Cardiac muscle cell (in vitro differentiated cells and primary cell): Measurements from ENCODE around the gene FSCN2. TPM values are rescaled to one million over a fixed set of nuclear protein-coding genes. Genes with fewer than 3 reads are reported as not detected.

Source experiments
- DNase-seq, 2 donors: peaks; one replicate each; pipeline versions ENCODE4 v3.0.0 to v3.0.0-alpha.2; 2010 to 2017; ENCODE audit warnings: low read depth in 1 of 2, low spot score in 1 of 2
- H3K27ac ChIP-seq: fragments of 200-600 bp; sonication (generic); 2 replicates; pipeline ENCODE4 v1.5.1; 2016
- H3K27me3 ChIP-seq: fragments of 200-600 bp; sonication (generic); 2 replicates; pipeline ENCODE4 v1.6.0; 2016; ENCODE audit warnings: control low read depth
- H3K36me3 ChIP-seq: fragments of 200-600 bp; sonication (generic); 2 replicates; pipeline ENCODE4 v1.5.1; 2016; ENCODE audit warnings: control low read depth
- H3K4me1 ChIP-seq: fragments of 200-600 bp; sonication (generic); 2 replicates; pipeline ENCODE4 v1.8.1; 2017; ENCODE audit warnings: low read depth, mild to moderate bottlenecking, mixed run types
- H3K4me3 ChIP-seq: fragments of 200-600 bp; sonication (generic); 2 replicates; pipeline ENCODE4 v1.5.1; 2016; ENCODE audit warnings: mild to moderate bottlenecking
- H3K9me3 ChIP-seq: fragments of 200-600 bp; sonication (generic); 2 replicates; pipeline ENCODE4 v1.5.1; 2017; ENCODE audit warnings: low read depth, mild to moderate bottlenecking, control low read depth
- polyA plus RNA-seq: library from polyadenylated mRNA; unstranded; fragments of >200 nt; fragmentation: Nextera tagmentation; extraction: Ambion mirVana; gene quantifications from 2 replicates; pipeline ENCODE4 v1.2.1, GENCODE V29; 2016
- total RNA-seq: library from RNA; depleted of rRNA; stranded (reverse); fragments of >200 nt; gene quantifications from 2 replicates; pipeline ENCODE4 v1.2.3, GENCODE V29; 2016
- TF ChIP-seq, protein P1 (sequence below): IDR thresholded peaks from 2 replicates; pipeline ENCODE4 v1.5.1; 2012; ENCODE audit warnings: low read depth, mild to moderate bottlenecking, low read length

FSCN2 gene
- total and polyA plus RNA-seq, 2 experiments from 2014 or later, result 1.5 to 9.0 TPM

DNA sequence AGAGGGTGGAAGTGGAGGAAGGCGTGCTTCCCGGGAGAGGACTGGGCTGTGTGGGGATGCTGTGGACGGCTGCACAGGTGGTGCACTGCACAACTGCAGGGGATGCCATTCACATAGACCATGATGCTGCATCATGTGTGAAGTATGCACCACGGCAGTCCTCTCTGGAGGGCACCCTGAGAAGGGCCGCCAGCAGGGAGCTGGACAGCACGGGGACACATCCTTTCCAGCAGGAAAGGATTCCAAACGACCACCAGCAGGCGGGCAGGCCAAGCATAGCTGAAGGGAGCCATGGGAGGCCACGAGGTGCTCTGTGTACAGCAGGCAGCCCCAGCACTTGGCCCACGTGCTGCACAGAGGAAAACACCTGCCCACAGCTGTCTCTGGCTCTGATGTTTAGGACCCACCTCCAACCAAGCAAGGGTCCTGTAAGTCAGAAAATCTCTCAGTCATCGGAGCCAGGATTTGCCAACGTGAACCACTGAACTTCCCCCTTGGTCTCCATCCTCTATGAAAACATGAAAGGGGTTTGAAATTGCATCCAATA is 25.6 kb upstream of the FSCN2 start:
- Histone ChIP-seq H3K27ac (no peak overlapping the region), H3K9me3 (no peaks in the 10 kb centered on the region), H3K36me3 (no peaks in the 10 kb centered on the region), H3K4me3 (no peak overlapping the region), H3K27me3 (no peaks in the 10 kb centered on the region), H3K4me1 (no peaks in the 10 kb centered on the region)
- no peak for DNase-seq
- TF ChIP-seq, protein P1, sequence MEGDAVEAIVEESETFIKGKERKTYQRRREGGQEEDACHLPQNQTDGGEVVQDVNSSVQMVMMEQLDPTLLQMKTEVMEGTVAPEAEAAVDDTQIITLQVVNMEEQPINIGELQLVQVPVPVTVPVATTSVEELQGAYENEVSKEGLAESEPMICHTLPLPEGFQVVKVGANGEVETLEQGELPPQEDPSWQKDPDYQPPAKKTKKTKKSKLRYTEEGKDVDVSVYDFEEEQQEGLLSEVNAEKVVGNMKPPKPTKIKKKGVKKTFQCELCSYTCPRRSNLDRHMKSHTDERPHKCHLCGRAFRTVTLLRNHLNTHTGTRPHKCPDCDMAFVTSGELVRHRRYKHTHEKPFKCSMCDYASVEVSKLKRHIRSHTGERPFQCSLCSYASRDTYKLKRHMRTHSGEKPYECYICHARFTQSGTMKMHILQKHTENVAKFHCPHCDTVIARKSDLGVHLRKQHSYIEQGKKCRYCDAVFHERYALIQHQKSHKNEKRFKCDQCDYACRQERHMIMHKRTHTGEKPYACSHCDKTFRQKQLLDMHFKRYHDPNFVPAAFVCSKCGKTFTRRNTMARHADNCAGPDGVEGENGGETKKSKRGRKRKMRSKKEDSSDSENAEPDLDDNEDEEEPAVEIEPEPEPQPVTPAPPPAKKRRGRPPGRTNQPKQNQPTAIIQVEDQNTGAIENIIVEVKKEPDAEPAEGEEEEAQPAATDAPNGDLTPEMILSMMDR, result no peak

DNA sequence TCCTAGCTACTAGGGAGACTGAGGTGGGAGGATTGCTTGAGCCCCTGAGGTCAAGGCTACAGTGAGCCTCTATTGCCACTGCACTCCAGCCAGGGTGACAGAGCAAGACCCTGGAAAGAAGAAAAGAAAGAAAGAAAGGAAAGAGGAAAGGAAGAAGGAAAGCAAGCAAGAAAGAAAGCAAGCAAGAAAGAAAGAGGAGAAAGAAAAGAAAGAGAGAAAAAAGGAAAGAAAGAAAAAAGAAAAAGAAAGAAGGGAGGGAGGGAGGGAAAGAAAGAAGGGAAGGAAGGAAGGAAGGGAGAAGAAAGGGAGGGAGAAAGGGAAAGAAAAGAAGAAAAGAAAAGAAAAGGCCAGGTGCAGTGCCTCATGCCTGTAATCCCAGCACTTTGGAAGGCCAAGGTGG is 24.6 kb upstream of the FSCN2 start:
- H3K4me1 ChIP-seq, result no peaks in the 10 kb centered on the region
- no peak for DNase-seq
- TF ChIP-seq, protein P1, result no peak
- no peaks in the 10 kb centered on the region for H3K27me3 ChIP-seq
- H3K27ac ChIP-seq, result no peak overlapping the region
- no peaks in the 10 kb centered on the region for H3K36me3 ChIP-seq
- H3K4me3 ChIP-seq, result no peak overlapping the region
- H3K9me3 ChIP-seq, result no peaks in the 10 kb centered on the region

DNA sequence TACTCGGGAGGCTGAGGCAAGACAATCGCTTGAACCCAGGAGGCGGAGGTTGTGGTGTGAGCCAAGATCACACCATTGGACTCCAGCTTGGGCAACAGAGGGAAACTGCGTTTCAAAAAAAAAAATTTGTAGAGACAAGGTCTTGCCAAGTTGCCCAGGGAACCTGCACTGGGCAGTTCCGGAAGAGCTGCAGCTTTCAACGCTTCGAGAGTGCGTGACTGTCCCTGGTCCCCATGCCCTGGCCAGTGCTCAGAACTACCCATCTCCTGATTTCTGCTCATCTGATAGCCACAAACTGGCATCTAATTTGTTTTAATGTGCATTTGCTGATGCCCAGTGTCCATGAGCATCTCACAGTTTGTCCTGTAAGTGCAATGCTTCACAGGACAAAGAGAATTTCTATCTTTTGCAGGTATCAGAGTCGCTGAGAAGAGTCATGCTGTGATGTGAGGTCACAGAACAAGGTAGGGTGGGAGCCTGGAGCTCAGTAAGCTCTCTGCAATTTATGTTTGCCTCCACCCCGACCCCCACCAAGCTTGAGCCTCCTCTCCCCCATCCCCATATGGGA is 19.5 kb upstream of the FSCN2 start:
- Histone ChIP-seq H3K27ac (peak overlapping the region; percentile 100), H3K27me3 (no peaks in the 10 kb centered on the region), H3K9me3 (no peaks in the 10 kb centered on the region), H3K4me1 (peaks cover 9% of the 10 kb centered on the region), H3K36me3 (peaks cover 35% of the 10 kb centered on the region), H3K4me3 (peak overlapping the region; percentile 100)
- DNase-seq, result peak; percentile 66 to 77
- TF ChIP-seq, protein P1, result no peak

DNA sequence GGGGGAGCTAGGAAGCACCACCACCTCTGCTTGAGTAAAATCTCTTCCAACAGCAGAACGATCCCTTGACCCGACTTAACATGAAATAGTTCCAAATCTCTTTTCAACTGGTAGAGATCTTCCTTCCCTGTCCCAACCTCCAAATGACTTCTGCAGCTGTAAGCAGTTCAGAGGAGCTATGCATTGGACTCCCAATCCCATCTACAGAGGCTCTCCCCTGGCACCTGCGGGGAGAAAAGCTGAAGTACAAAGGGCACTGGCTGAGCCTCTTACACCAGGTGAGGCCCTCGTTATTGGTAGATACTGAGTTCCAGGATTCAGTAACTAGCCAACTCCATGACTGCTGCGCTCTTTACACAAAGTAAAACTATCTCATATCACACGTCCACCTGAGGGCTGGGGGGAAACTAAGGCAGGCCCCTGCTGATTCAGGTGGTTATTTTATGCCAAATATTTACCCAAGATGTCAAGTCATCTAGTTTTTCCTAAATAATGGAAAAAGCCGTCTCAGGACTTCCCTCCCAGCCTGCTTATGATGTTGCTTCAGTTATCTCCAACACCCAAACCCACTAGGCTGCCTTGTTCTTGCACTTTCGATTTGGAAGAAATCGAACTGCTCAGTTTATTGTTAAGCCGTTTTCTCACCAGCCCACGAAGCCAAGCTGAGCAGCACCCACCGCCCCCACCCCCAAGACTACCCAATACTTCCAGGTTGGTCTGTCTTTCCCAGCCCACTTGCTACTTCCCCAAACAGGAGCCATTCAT is 18.8 kb upstream of the FSCN2 start:
- no peaks in the 10 kb centered on the region for H3K9me3 ChIP-seq
- H3K36me3 ChIP-seq, result peaks cover 35% of the 10 kb centered on the region
- H3K27me3 ChIP-seq, result no peaks in the 10 kb centered on the region
- H3K4me1 ChIP-seq, result peaks cover 9% of the 10 kb centered on the region
- peak; percentile 59 to 61 for DNase-seq
- TF ChIP-seq, protein P1, result no peak
- H3K27ac ChIP-seq, result peak overlapping the region; percentile 100
- peak overlapping the region; percentile 100 for H3K4me3 ChIP-seq

DNA sequence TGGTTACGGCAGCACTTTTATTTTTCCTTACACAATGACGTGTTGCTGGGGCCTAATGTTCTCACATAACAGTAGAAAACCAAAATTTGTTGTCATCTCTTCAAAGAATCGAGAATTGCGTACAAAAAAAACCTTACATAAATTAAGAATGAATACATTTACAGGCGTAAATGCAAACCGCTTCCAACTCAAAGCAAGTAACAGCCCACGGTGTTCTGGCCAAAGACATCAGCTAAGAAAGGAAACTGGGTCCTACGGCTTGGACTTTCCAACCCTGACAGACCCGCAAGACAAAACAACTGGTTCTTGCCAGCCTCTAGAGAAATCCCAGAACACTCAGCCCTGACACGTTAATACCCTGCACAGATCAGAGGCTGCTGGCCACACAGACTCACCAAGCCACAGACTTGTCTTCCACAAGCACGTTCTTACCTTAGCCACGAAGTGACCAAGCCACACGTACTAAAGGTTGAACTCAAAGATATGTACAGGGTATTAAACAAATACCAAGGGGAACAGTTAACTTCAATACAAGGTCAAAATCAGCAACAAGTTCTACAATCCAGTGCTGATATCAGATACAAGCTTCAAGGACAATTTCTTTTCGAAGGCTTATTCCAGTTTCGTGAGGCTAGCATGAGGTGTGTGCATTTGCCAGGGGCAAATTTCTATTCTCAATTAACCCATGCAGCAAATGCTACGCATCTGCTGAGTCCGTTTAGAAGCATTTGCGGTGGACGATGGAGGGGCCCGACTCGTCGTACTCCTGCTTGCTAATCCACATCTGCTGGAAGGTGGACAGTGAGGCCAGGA is 18.0 kb upstream of the FSCN2 start:
- peaks cover 9% of the 10 kb centered on the region for H3K4me1 ChIP-seq
- peak overlapping the region; percentile 100 for H3K4me3 ChIP-seq
- H3K27me3 ChIP-seq, result no peaks in the 10 kb centered on the region
- peak overlapping the region; percentile 100 for H3K27ac ChIP-seq
- H3K9me3 ChIP-seq, result no peaks in the 10 kb centered on the region
- TF ChIP-seq, protein P1, result no peak
- H3K36me3 ChIP-seq, result peaks cover 35% of the 10 kb centered on the region
- peak; percentile 43 to 49 for DNase-seq
